GM18508 (cell line): ENCODE measurements around the gene PABPN1L.

ENCODE experiments used
- ATAC-seq: cut with Tn5 transposase; IDR thresholded peaks from one replicate; pipeline ENCODE4 v1.9.1; 2021; ENCODE audit warnings: moderate number of reproducible peaks; ENCODE audit not compliant: insufficient read depth, unreplicated experiment

PABPN1L gene

GRCh38 chr16:88871730-88872416 is 5.4 kb upstream of the PABPN1L start:
- no peak for ATAC-seq

GRCh38 chr16:88871349-88871702 is 4.9 kb upstream of the PABPN1L start:
- ATAC-seq, result no peak

GRCh38 chr16:88870608-88871348 is 4.3 kb upstream of the PABPN1L start:
- ATAC-seq, result no peak

GRCh38 chr16:88869673-88869980 is 3.2 kb upstream of the PABPN1L start:
- no peak for ATAC-seq

- ATAC-seq, result no peak
Measured at GRCh38 chr16:88868974-88869672, 2.7 kb upstream of the PABPN1L start.

GRCh38 chr16:88867581-88868246 is 1.3 kb upstream of the PABPN1L start:
- no peak for ATAC-seq

GRCh38 chr16:88865742-88866141 is 718 bp downstream of the PABPN1L start:
- ATAC-seq, result no peak

- no peak for ATAC-seq
Measured at GRCh38 chr16:88865310-88865709, 1.1 kb downstream of the PABPN1L start.

- no peak for ATAC-seq
Measured at GRCh38 chr16:88864521-88864920, 1.9 kb downstream of the PABPN1L start.

- ATAC-seq, result no peak
Measured at GRCh38 chr16:88864099-88864498, 2.4 kb downstream of the PABPN1L start.

GRCh38 chr16:88863426-88863825 is 3.0 kb downstream of the PABPN1L start:
- ATAC-seq, result no peak

- ATAC-seq, result no peak
Measured at GRCh38 chr16:88862968-88863367, 3.5 kb downstream of the PABPN1L start.

- no peak for ATAC-seq
Measured at GRCh38 chr16:88861359-88861758, 5.1 kb downstream of the PABPN1L start.

GRCh38 chr16:88859381-88860091 is 6.9 kb downstream of the PABPN1L start:
- no peak for ATAC-seq

- no peak for ATAC-seq
Measured at GRCh38 chr16:88857728-88858339, 8.6 kb downstream of the PABPN1L start.

- ATAC-seq, result no peak
Measured at GRCh38 chr16:88856828-88857727, 9.4 kb downstream of the PABPN1L start, which contains the start of the genes GALNS and TRAPPC2L. Gene GALNS, minus strand, starts transcription at chr16:88856947. Its CDS starts 70 bp downstream, at chr16:88856877. Gene TRAPPC2L, plus strand, starts transcription at chr16:88857127. Its CDS starts 24 bp downstream, at chr16:88857151.

GRCh38 chr16:88856122-88856827 is 10.2 kb downstream of the PABPN1L start:
- ATAC-seq, result no peak

GRCh38 chr16:88855736-88856121 is 10.7 kb downstream of the PABPN1L start:
- no peak for ATAC-seq
